PC-9 (cell line): ENCODE results near the gene SMARCE1. TPM values are rescaled to one million over a fixed set of nuclear protein-coding genes. Genes with fewer than 3 reads are reported as not detected.

Experiments used
- BruUV-seq: library from RNA; stranded (reverse); fragments of 400-500 nt; replicated peaks from 2 replicates; lab custom pipeline; 2021; lab: Mats Ljungman, UMichigan
- CTCF ChIA-PET: fragments of 300-600 bp; sonication (Branson Sonifier 250); formaldehyde crosslinking; loops from one replicate; lab custom pipeline; 2022; ENCODE audit warnings: antibody characterized with exemption; lab: Charles Lee
- POLR2A ChIA-PET: fragments of 300-600 bp; sonication (Branson Sonifier 250); formaldehyde crosslinking; loops from one replicate; lab custom pipeline; 2022; ENCODE audit warnings: antibody characterized with exemption; ENCODE audit not compliant: unreplicated experiment; lab: Charles Lee
- DNase-seq, 2 experiments: peaks; one replicate each; pipeline versions ENCODE4 v3.0.0 to v3.0.0-alpha.2; 2015 to 2022; ENCODE audit warnings: mixed read lengths in 1 of 2
- H2AFZ ChIP-seq: fragments of 200-600 bp; sonication (generic); 2 replicates; pipeline ENCODE4 v1.8.1; 2017; ENCODE audit warnings: antibody characterized with exemption
- H3F3A ChIP-seq: fragments of 200-600 bp; sonication (generic); 2 replicates; pipeline ENCODE4 v1.8.1; 2017; ENCODE audit warnings: antibody characterized with exemption, mild to moderate bottlenecking, low read depth; ENCODE audit not compliant: insufficient read depth
- H3K27ac ChIP-seq: fragments of 200-600 bp; sonication (generic); 2 replicates; pipeline ENCODE4 v1.6.1; 2016; ENCODE audit warnings: mixed run types
- H3K27me3 ChIP-seq: fragments of 200-600 bp; sonication (generic); 2 replicates; pipeline ENCODE4 v1.6.1; 2016; ENCODE audit warnings: low read depth, mixed run types; ENCODE audit not compliant: insufficient read depth
- H3K36me3 ChIP-seq: fragments of 200-600 bp; sonication (generic); 2 replicates; pipeline ENCODE4 v1.6.1; 2016; ENCODE audit warnings: low read depth, mixed run types
- H3K4me1 ChIP-seq: fragments of 200-600 bp; sonication (generic); replicated peaks from 2 replicates; pipeline ENCODE4 v1.6.1; 2016; ENCODE audit warnings: mixed run types; ENCODE audit not compliant: insufficient read depth
- H3K4me2 ChIP-seq: fragments of 200-600 bp; sonication (generic); 2 replicates; pipeline ENCODE4 v1.6.1; 2017; ENCODE audit warnings: mixed run types
- H3K4me3 ChIP-seq: fragments of 200-600 bp; sonication (generic); 2 replicates; pipeline ENCODE4 v1.6.1; 2016; ENCODE audit warnings: mixed run types
- H3K79me2 ChIP-seq: fragments of 200-600 bp; sonication (generic); 2 replicates; pipeline ENCODE4 v1.6.1; 2017; ENCODE audit warnings: low read depth, mixed run types
- H3K9me2 ChIP-seq: fragments of 200-600 bp; sonication (generic); 2 replicates; pipeline ENCODE4 v1.8.1; 2017; ENCODE audit warnings: mild to moderate bottlenecking; ENCODE audit not compliant: insufficient read depth
- H3K9me3 ChIP-seq: fragments of 200-600 bp; sonication (generic); 2 replicates; pipeline ENCODE4 v1.8.1; 2016; ENCODE audit warnings: low read depth; ENCODE audit not compliant: insufficient read depth
- H4K20me1 ChIP-seq: fragments of 200-600 bp; sonication (generic); 2 replicates; pipeline ENCODE4 v1.8.1; 2017; ENCODE audit not compliant: insufficient read depth
- CTCF ChIP-seq: fragments of 200-600 bp; sonication (generic); conservative IDR thresholded peaks from 2 replicates; pipeline ENCODE4 v1.6.1; 2017; ENCODE audit warnings: mixed run types, antibody characterized with exemption, mild to moderate bottlenecking, moderate library complexity
- EZH2 ChIP-seq: fragments of 200-600 bp; sonication (generic); IDR thresholded peaks from 2 replicates; pipeline ENCODE4 v1.8.0; 2017; ENCODE audit warnings: antibody characterized with exemption, low read depth
- intact Hi-C: fragments of 100-400 bp; cut with micrococcal nuclease; formaldehyde crosslinking; loops from one replicate; pipeline ENCODE4 v1.10.0; 2022; ENCODE audit not compliant: unreplicated experiment
- total RNA-seq: library from RNA; stranded (reverse); gene quantifications from 2 replicates; pipeline ENCODE4 v1.2.3, GENCODE V29; 2021

SMARCE1 gene
- total RNA-seq, 1 experiment from 2014 or later: 90.8 TPM

- Histone ChIP-seq H3K4me2 (no peak overlapping the region), H3K4me3 (no peak overlapping the region), H3K9me2 (no peaks in the 10 kb centered on the region), H3K79me2 (0 out of 2 replicates have a peak, but pooled peaks cover 2% of the 10 kb centered on the region), H2AFZ (no peak overlapping the region), H3K27me3 (no peaks in the 10 kb centered on the region), H4K20me1 (0 out of 2 replicates have a peak, but pooled peaks cover 1% of the 10 kb centered on the region), H3K4me1 (no peaks in the 10 kb centered on the region), H3F3A (peaks cover 4% of the 10 kb centered on the region; the same call in 1 of the 2 replicates), H3K27ac (no peak overlapping the region), H3K9me3 (no peaks in the 10 kb centered on the region), H3K36me3 (peaks cover 67% of the 10 kb centered on the region)
- intact Hi-C loops: no loop called here
- no peak for DNase-seq
- BruUV-seq: no TSS peak
- CTCF ChIA-PET: interaction anchor here (0.6 kb wide), 1 partner anchor 9 kb away, joined by 4 read pairs; no protein-coding TSS in a partner anchor
- POLR2A ChIA-PET: no interaction called here
- TF ChIP-seq EZH2 (no peak), CTCF (no peak)
Measured at GRCh38 chr17:40633871-40634270, 13.7 kb downstream of the SMARCE1 start.

GRCh38 chr17:40632216-40632615 is 15.4 kb downstream of the SMARCE1 start:
- no peak for DNase-seq
- no peaks in the 10 kb centered on the region for H3K27me3 ChIP-seq
- no peaks in the 10 kb centered on the region for H3K9me3 ChIP-seq
- no peak overlapping the region for H2AFZ ChIP-seq
- no peak overlapping the region for H3K4me3 ChIP-seq
- no peak overlapping the region for H3K27ac ChIP-seq
- intact Hi-C loops: no loop called here
- no peak for TF ChIP-seq CTCF
- TF ChIP-seq EZH2: no peak
- H3K4me1 ChIP-seq: no peaks in the 10 kb centered on the region
- ChIA-PET POLR2A (no interaction called here), CTCF (no interaction called here)
- H3F3A ChIP-seq: peaks cover 4% of the 10 kb centered on the region; the same call in 1 of the 2 replicates
- peaks cover 69% of the 10 kb centered on the region for H3K36me3 ChIP-seq
- no peaks in the 10 kb centered on the region for H3K79me2 ChIP-seq
- H3K9me2 ChIP-seq: no peaks in the 10 kb centered on the region
- no peaks in the 10 kb centered on the region for H4K20me1 ChIP-seq
- no peak overlapping the region for H3K4me2 ChIP-seq
- no TSS peak for BruUV-seq

GRCh38 chr17:40629842-40630241 is 17.8 kb downstream of the SMARCE1 start:
- Histone ChIP-seq H3K27ac (no peak overlapping the region), H3K79me2 (no peaks in the 10 kb centered on the region), H3F3A (peaks cover 4% of the 10 kb centered on the region; the same call in 1 of the 2 replicates), H3K9me3 (no peaks in the 10 kb centered on the region), H3K4me1 (no peaks in the 10 kb centered on the region), H3K4me3 (no peak overlapping the region), H3K27me3 (no peaks in the 10 kb centered on the region), H3K36me3 (peaks cover 45% of the 10 kb centered on the region), H4K20me1 (no peaks in the 10 kb centered on the region), H3K9me2 (no peaks in the 10 kb centered on the region), H3K4me2 (no peak overlapping the region), H2AFZ (no peak overlapping the region)
- intact Hi-C loops: no loop called here
- no TSS peak for BruUV-seq
- CTCF ChIA-PET: no interaction called here
- DNase-seq: no peak
- no peak for TF ChIP-seq CTCF
- no peak for TF ChIP-seq EZH2
- POLR2A ChIA-PET: no interaction called here
